ENCODE data around the gene KLF11.
"Not testable (repeated sequence)": the region's sequence is repeated elsewhere in the genome, so short reads cannot be mapped to it uniquely, and the experiment has no call there.

The KLF11 gene

DNA sequence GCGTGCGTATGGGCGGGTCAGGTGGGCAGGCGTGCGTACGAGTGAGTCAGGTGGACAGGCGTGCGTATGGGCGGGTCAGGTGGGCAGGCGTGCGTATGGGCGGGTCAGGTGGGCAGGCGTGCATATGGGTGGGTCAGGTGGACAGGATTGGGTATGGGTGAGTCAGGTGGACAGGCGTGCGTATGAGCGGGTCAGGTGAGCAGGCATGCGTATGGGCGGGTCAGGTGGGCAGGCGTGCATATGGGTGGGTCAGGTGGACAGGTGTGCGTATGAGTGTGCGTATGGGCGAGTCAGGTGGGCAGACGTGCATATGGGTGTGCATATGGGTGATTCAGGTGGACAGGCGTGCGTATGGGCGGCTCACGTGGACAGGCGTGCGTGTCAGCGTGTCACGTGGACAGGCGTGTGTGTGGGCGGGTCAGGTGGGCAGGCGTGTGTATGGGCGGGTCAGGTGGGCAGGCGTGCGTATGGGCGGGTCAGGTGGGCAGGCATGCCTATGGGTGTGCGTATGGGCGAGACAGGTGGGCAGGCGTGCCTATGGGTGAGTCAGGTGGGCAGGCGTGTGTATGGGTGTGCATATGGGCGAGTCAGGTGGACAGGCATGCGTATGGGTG, 27.9 kb upstream of the KLF11 start:
- H3K27ac ChIP-seq (ENCODE audit: low read depth in 2 of 2, low read length in 2 of 2); H3K4me1 ChIP-seq (ENCODE audit: control insufficient read depth in 2 of 2, insufficient read depth in 2 of 2, low read length in 2 of 2); H3K9me3 ChIP-seq (ENCODE audit: control insufficient read depth in 2 of 2, low read length in 2 of 2); H3K36me3 ChIP-seq (ENCODE audit: control insufficient read depth in 2 of 2, insufficient read depth in 2 of 2, low read length in 2 of 2); H3K9ac ChIP-seq (ENCODE audit: low read depth in 1 of 2, low read length in 2 of 2); H3K4me3 ChIP-seq (ENCODE audit: low read length in 2 of 2); H3K27me3 ChIP-seq (ENCODE audit: control insufficient read depth in 2 of 2, insufficient read depth in 2 of 2, low read length in 2 of 2): not testable (repeated sequence)

DNA sequence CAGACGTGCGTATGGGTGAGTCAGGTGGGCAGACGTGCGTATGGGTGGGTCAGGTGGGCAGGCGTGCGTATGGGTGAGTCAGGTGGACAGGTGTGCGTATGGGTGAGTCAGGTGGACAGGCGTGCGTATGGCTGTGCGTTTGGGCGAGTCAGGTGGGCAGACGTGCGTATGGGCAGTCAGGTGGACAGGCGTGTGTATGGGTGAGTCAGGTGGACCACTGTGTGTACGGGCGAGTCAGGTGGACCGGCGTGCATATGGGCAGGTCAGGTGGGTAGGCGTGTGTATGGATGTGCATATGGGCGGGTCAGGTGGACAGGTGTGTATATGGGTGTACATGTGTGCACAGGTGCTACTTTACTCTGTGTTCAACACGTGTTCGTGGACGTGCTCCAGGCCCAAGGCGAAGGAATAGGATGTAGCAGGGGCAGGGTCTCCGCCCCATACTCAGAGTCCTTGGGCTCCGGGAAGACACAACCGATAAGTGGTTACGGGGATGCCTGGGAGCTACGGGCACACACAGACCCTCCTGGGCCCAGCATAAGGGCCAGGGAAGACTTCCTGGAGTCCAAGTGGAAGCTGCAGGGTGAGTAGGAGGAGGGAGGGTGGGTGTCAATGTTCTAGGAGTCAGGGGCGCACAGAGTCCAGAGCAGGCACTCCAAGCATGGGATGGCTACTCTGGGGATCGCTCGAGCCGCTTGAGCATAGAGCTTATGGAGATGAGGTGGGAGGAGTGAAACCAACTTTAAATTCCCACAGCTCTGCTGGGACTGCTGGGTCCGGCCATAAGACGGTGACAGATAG, 27.1 kb upstream of the KLF11 start:
- no peak overlapping the region for H3K9ac ChIP-seq (ENCODE audit: low read depth in 1 of 2, low read length in 2 of 2)
- H3K9me3 ChIP-seq (ENCODE audit: control insufficient read depth in 2 of 2, low read length in 2 of 2), result no peaks in the 10 kb centered on the region
- no peaks in the 10 kb centered on the region for H3K4me1 ChIP-seq (ENCODE audit: control insufficient read depth in 2 of 2, insufficient read depth in 2 of 2, low read length in 2 of 2)
- no peak overlapping the region for H3K4me3 ChIP-seq (ENCODE audit: low read length in 2 of 2)
- no peaks in the 10 kb centered on the region for H3K36me3 ChIP-seq (ENCODE audit: control insufficient read depth in 2 of 2, insufficient read depth in 2 of 2, low read length in 2 of 2)
- H3K27me3 ChIP-seq (ENCODE audit: control insufficient read depth in 2 of 2, insufficient read depth in 2 of 2, low read length in 2 of 2), result peaks cover 0 to 1% of the 10 kb centered on the region in 2 donors
- H3K27ac ChIP-seq (ENCODE audit: low read depth in 2 of 2, low read length in 2 of 2), result no peak overlapping the region

DNA sequence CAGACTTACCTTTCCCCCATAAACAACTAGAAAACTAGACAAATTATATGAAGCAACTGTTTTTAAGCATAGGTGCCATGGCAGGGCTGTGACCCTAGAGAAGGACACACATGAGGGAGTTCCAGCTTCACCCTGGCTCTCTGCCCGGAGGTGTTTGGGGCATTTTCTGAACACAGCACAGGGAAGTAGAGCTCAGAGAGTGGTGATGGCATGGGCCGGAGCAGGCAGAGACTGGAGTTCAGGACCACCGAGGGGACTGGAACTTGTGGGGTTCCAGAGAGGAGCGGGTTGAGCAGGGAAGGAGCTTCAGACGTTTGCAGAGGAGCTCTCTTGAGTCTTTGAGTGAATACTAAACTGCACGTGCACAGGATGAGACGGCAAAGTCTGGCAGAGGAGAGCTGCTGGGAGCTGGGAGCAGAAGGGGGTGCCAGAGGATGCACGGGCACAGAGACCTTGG, 26.5 kb upstream of the KLF11 start:
- H3K27me3 ChIP-seq (ENCODE audit: control insufficient read depth in 2 of 2, insufficient read depth in 2 of 2, low read length in 2 of 2), result peaks cover 0 to 1% of the 10 kb centered on the region in 2 donors
- H3K9me3 ChIP-seq (ENCODE audit: control insufficient read depth in 2 of 2, low read length in 2 of 2), result no peaks in the 10 kb centered on the region
- no peak overlapping the region for H3K4me3 ChIP-seq (ENCODE audit: low read length in 2 of 2)
- H3K9ac ChIP-seq (ENCODE audit: low read depth in 1 of 2, low read length in 2 of 2), result no peak overlapping the region
- no peaks in the 10 kb centered on the region for H3K4me1 ChIP-seq (ENCODE audit: control insufficient read depth in 2 of 2, insufficient read depth in 2 of 2, low read length in 2 of 2)
- H3K27ac ChIP-seq (ENCODE audit: low read depth in 2 of 2, low read length in 2 of 2), result no peak overlapping the region
- no peaks in the 10 kb centered on the region for H3K36me3 ChIP-seq (ENCODE audit: control insufficient read depth in 2 of 2, insufficient read depth in 2 of 2, low read length in 2 of 2)

DNA sequence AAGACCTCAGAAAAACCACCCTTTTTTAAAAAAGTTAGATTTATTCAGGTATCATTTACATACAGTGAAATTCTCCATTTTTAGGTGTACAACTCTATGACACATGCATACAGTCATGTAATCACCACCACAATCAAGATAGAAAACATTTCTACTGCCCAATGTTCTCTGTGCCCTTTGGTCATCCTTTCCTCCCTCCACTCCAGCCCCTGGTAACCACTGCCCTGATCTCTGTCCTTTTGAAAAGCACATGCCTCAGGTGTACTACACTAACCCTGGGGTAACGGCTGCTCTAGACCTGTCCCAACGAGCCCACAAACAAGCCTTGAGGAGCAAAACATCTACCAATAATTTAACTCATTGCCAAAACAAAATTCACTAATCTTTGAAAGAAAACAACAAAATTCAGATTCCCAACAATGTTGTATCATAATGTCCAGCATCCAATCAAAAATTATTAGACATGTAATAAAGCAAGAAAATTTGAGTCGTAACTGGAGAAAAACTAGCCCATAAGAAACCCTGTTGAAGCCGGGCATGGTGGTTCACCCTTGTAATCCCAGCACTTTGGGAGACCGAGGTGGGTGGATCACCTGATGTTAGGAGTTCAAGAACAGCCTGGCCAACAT, 25.9 kb upstream of the KLF11 start:
- Histone ChIP-seq H3K9ac (ENCODE audit: low read depth in 1 of 2, low read length in 2 of 2) (no peak overlapping the region), H3K4me1 (ENCODE audit: control insufficient read depth in 2 of 2, insufficient read depth in 2 of 2, low read length in 2 of 2) (no peaks in the 10 kb centered on the region), H3K9me3 (ENCODE audit: control insufficient read depth in 2 of 2, low read length in 2 of 2) (no peaks in the 10 kb centered on the region), H3K4me3 (ENCODE audit: low read length in 2 of 2) (no peak overlapping the region), H3K36me3 (ENCODE audit: control insufficient read depth in 2 of 2, insufficient read depth in 2 of 2, low read length in 2 of 2) (no peaks in the 10 kb centered on the region), H3K27me3 (ENCODE audit: control insufficient read depth in 2 of 2, insufficient read depth in 2 of 2, low read length in 2 of 2) (peaks cover 0 to 1% of the 10 kb centered on the region in 2 donors), H3K27ac (ENCODE audit: low read depth in 2 of 2, low read length in 2 of 2) (no peak overlapping the region)

DNA sequence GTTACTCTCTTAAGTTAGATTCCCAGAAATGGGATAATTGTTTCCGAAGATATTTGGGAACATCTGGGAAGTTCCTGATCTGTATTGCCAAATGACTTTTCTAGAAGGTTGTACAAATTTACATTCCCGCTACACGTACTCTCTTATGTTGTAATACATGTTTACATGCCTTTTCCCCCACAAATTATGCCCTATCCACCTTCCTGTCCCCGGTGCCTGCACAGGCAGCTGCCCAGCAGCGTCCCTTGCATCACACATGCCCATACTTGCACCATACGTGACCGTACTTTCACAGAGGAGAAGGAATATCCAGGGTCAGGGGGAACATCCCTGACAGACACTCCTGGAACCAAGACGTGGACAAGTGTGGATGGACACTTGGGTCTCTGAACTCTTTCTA, 24.2 kb upstream of the KLF11 start:
- no peak overlapping the region for H3K9ac ChIP-seq (ENCODE audit: low read depth in 1 of 2, low read length in 2 of 2)
- no peaks in the 10 kb centered on the region for H3K4me1 ChIP-seq (ENCODE audit: control insufficient read depth in 2 of 2, insufficient read depth in 2 of 2, low read length in 2 of 2)
- no peaks in the 10 kb centered on the region for H3K9me3 ChIP-seq (ENCODE audit: control insufficient read depth in 2 of 2, low read length in 2 of 2)

DNA sequence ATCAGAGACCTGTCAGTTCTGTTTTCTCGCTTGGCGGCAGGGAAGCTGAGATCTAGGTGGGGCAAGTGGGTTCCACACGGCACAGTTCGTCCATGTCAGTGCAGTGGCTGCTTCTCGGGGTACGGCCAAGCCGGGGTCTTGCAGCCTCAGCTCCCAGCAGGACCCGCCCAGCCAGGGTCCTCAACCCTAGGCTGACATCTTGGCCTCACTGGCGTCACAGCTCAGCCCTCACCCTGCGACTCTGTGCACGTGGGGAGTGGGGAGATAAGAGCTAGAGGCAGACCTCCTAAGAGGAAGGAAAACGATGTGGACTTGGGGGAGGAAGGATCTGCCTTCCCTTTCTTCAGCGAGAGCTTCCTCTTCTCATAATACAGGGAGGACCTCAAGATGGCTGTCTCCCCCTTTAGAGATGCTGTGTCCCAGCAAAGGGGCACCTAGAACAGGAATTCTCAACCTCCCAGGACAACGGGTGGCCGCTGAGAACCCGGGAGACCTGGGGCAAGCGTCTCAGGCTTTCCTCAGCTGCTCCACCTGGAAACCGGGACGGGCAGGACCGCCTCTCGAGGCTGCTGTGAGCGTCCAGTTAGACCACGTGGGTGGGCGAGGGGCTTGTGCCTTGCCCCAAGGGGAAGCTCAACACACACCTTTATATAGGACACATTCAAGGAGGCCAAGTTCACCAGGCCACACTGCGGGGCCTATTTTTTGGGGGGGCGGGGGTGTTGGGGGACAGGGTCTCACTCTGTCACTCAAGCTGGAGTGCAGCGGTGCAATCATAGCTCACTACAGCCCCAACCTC, 23.5 kb upstream of the KLF11 start:
- H3K4me1 ChIP-seq (ENCODE audit: control insufficient read depth in 2 of 2, insufficient read depth in 2 of 2, low read length in 2 of 2), result no peaks in the 10 kb centered on the region
- no peaks in the 10 kb centered on the region for H3K36me3 ChIP-seq (ENCODE audit: control insufficient read depth in 2 of 2, insufficient read depth in 2 of 2, low read length in 2 of 2)
- no peaks in the 10 kb centered on the region for H3K9me3 ChIP-seq (ENCODE audit: control insufficient read depth in 2 of 2, low read length in 2 of 2)
- H3K27ac ChIP-seq (ENCODE audit: low read depth in 2 of 2, low read length in 2 of 2), result no peak overlapping the region
- H3K9ac ChIP-seq (ENCODE audit: low read depth in 1 of 2, low read length in 2 of 2), result no peak overlapping the region
- peaks cover 0 to 1% of the 10 kb centered on the region in 2 donors for H3K27me3 ChIP-seq (ENCODE audit: control insufficient read depth in 2 of 2, insufficient read depth in 2 of 2, low read length in 2 of 2)
- no peak overlapping the region for H3K4me3 ChIP-seq (ENCODE audit: low read length in 2 of 2)

More for the DNA sequence above, 24.2 kb upstream of the KLF11 start:
- H3K27me3 ChIP-seq (ENCODE audit: control insufficient read depth in 2 of 2, insufficient read depth in 2 of 2, low read length in 2 of 2), result peaks cover 0 to 1% of the 10 kb centered on the region in 2 donors
- H3K36me3 ChIP-seq (ENCODE audit: control insufficient read depth in 2 of 2, insufficient read depth in 2 of 2, low read length in 2 of 2), result no peaks in the 10 kb centered on the region
- H3K27ac ChIP-seq (ENCODE audit: low read depth in 2 of 2, low read length in 2 of 2), result no peak overlapping the region
- no peak overlapping the region for H3K4me3 ChIP-seq (ENCODE audit: low read length in 2 of 2)

DNA sequence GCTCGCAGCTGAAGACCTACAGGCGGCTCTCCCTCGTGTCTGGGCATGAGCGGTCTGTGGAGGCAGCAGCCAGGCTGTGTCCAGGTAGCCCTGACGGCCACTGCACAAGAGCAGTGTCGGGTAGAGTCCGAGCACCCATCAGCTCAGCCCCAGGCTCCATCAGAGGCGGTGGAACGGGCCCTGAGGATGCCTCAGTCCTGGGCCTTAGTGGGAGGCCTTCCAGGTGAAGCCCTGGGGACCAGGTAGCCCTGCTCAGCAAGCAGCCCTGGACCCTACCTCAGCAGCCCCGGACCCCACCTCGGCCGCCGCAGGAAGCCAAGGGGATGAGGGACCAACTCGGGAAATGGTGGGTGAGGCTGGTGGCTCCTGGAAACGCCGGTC, 21.3 kb upstream of the KLF11 start:
- Histone ChIP-seq H3K9me3 (ENCODE audit: control insufficient read depth in 2 of 2, low read length in 2 of 2) (no peaks in the 10 kb centered on the region), H3K4me1 (ENCODE audit: control insufficient read depth in 2 of 2, insufficient read depth in 2 of 2, low read length in 2 of 2) (no peaks in the 10 kb centered on the region), H3K4me3 (ENCODE audit: low read length in 2 of 2) (no peak overlapping the region), H3K27ac (ENCODE audit: low read depth in 2 of 2, low read length in 2 of 2) (no peak overlapping the region), H3K27me3 (ENCODE audit: control insufficient read depth in 2 of 2, insufficient read depth in 2 of 2, low read length in 2 of 2) (peaks cover 0 to 1% of the 10 kb centered on the region in 2 donors), H3K36me3 (ENCODE audit: control insufficient read depth in 2 of 2, insufficient read depth in 2 of 2, low read length in 2 of 2) (no peaks in the 10 kb centered on the region), H3K9ac (ENCODE audit: low read depth in 1 of 2, low read length in 2 of 2) (no peak overlapping the region)

DNA sequence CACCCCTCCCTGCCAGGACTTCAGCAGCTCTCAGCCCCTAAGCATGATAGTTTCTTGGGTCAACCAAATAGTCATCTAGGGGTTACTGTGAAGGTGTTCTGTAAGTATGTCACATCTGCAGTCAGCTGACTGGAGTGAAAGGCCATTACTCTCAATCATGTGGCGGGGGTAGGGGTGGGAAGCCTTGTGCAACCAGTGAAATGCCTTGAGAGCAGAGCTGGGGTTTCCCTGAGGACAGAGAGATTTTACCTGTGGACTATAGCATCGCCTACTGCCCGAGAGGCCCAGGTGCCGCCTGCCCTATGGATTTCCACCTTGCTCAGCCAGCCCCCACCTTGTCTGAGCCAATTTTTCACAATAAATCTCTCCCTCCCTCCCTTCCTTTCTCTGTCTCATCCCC, 20.9 kb upstream of the KLF11 start:
- Histone ChIP-seq H3K27ac (ENCODE audit: low read depth in 2 of 2, low read length in 2 of 2) (no peak overlapping the region), H3K36me3 (ENCODE audit: control insufficient read depth in 2 of 2, insufficient read depth in 2 of 2, low read length in 2 of 2) (no peaks in the 10 kb centered on the region), H3K9ac (ENCODE audit: low read depth in 1 of 2, low read length in 2 of 2) (no peak overlapping the region), H3K27me3 (ENCODE audit: control insufficient read depth in 2 of 2, insufficient read depth in 2 of 2, low read length in 2 of 2) (peaks cover 0 to 1% of the 10 kb centered on the region in 2 donors), H3K9me3 (ENCODE audit: control insufficient read depth in 2 of 2, low read length in 2 of 2) (no peaks in the 10 kb centered on the region), H3K4me1 (ENCODE audit: control insufficient read depth in 2 of 2, insufficient read depth in 2 of 2, low read length in 2 of 2) (no peaks in the 10 kb centered on the region), H3K4me3 (ENCODE audit: low read length in 2 of 2) (no peak overlapping the region)

DNA sequence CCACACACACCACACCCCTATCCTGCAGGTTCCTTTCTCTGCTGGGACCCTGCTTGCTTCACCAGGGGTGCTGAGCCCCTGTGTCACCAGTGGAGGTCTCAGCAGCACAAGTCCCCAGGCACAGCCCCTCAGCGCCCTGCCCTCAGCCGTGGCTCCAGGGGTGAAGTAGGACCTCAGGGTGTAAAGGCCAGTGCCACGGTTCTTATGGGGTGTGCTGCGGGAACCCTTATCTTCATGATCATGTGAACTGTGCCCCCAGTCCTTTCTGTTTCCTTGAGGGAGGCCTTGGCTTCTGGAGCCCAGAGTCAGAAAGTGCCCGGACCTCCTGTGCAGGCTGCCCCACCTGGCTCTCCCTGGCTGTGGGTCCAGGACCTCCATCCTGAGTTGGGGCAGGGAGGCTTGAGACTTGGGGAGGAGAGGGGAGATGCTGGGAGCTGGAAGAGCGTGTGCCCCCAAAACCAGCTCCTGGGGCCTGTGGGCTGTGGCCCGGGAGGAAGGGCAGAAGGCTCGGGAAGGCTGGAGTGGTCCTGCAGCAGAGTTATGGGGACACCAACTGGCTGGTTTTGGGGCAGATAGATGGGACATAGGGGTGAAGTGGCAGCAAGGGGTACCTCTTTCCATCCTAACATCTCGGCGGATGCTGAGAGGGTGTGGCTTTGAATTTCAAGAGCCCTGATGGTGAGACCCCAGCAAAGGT, 20.2 kb upstream of the KLF11 start:
- Histone ChIP-seq H3K4me1 (ENCODE audit: control insufficient read depth in 2 of 2, insufficient read depth in 2 of 2, low read length in 2 of 2) (no peaks in the 10 kb centered on the region), H3K9ac (ENCODE audit: low read depth in 1 of 2, low read length in 2 of 2) (no peak overlapping the region), H3K36me3 (ENCODE audit: control insufficient read depth in 2 of 2, insufficient read depth in 2 of 2, low read length in 2 of 2) (no peaks in the 10 kb centered on the region), H3K4me3 (ENCODE audit: low read length in 2 of 2) (no peak overlapping the region), H3K9me3 (ENCODE audit: control insufficient read depth in 2 of 2, low read length in 2 of 2) (no peaks in the 10 kb centered on the region), H3K27ac (ENCODE audit: low read depth in 2 of 2, low read length in 2 of 2) (no peak overlapping the region), H3K27me3 (ENCODE audit: control insufficient read depth in 2 of 2, insufficient read depth in 2 of 2, low read length in 2 of 2) (peaks cover 0 to 1% of the 10 kb centered on the region in 2 donors)

Data from mucosa of rectum (tissue), 2 donors.